Measurements from ENCODE around the gene MAP2.

The MAP2 gene

GRCh38 chr2:209547726-209548125 is 123.9 kb downstream of the MAP2 start:
- no peak overlapping the region for H3K27ac ChIP-seq
- no peaks in the 10 kb centered on the region for H4K20me1 ChIP-seq
- H3K9ac ChIP-seq, result no peak overlapping the region
- no peaks in the 10 kb centered on the region for H3K36me3 ChIP-seq
- peaks cover 10% of the 10 kb centered on the region for H3K9me3 ChIP-seq
- no peaks in the 10 kb centered on the region for H3K27me3 ChIP-seq
- no peak overlapping the region for H3K4me2 ChIP-seq
- no peak for TF ChIP-seq Cebpa-rat (IDR thresholded peaks at IDR 0.05)
- H3K4me1 ChIP-seq, result peaks cover 46% of the 10 kb centered on the region
- no peak overlapping the region for H3K4me3 ChIP-seq

GRCh38 chr2:209549589-209549988 is 125.7 kb downstream of the MAP2 start:
- no peak for TF ChIP-seq Cebpa-rat (IDR thresholded peaks at IDR 0.05)
- Histone ChIP-seq H4K20me1 (no peaks in the 10 kb centered on the region), H3K27ac (0 out of 2 replicates have a peak overlapping the region, but pooled peaks have one; percentile 18), H3K27me3 (no peaks in the 10 kb centered on the region), H3K9me3 (peaks cover 3% of the 10 kb centered on the region), H3K4me3 (no peak overlapping the region; the same call in 1 of the 2 replicates), H3K4me1 (peaks cover 49% of the 10 kb centered on the region), H3K36me3 (no peaks in the 10 kb centered on the region), H3K4me2 (peak overlapping the region; percentile 78), H3K9ac (no peak overlapping the region)

- H3K36me3 ChIP-seq, result no peaks in the 10 kb centered on the region
- TF ChIP-seq Cebpa-rat (IDR thresholded peaks at IDR 0.05), result no peak
Observed at GRCh38 chr2:209553913-209554312, 130.1 kb downstream of the MAP2 start.

GRCh38 chr2:209556354-209556961 is 132.6 kb downstream of the MAP2 start:
- Histone ChIP-seq H3K27ac (no peak overlapping the region), H3K4me2 (no peak overlapping the region), H3K27me3 (no peaks in the 10 kb centered on the region), H4K20me1 (no peaks in the 10 kb centered on the region), H3K9me3 (no peaks in the 10 kb centered on the region), H3K36me3 (no peaks in the 10 kb centered on the region), H3K9ac (no peak overlapping the region), H3K4me1 (peaks cover 15% of the 10 kb centered on the region), H3K4me3 (no peak overlapping the region)
- no peak for TF ChIP-seq Cebpa-rat (IDR thresholded peaks at IDR 0.05)

More at GRCh38 chr2:209553913-209554312, 130.1 kb downstream of the MAP2 start:
- Histone ChIP-seq H3K4me2 (no peak overlapping the region), H3K27me3 (no peaks in the 10 kb centered on the region), H3K4me1 (peaks cover 41% of the 10 kb centered on the region), H3K4me3 (no peak overlapping the region), H4K20me1 (no peaks in the 10 kb centered on the region), H3K9me3 (no peaks in the 10 kb centered on the region), H3K27ac (no peak overlapping the region), H3K9ac (no peak overlapping the region)

- H3K27ac ChIP-seq, result no peak overlapping the region
- H3K4me1 ChIP-seq, result no peaks in the 10 kb centered on the region
- no peaks in the 10 kb centered on the region for H4K20me1 ChIP-seq
- H3K9ac ChIP-seq, result no peak overlapping the region
- H3K9me3 ChIP-seq, result no peaks in the 10 kb centered on the region
- TF ChIP-seq Cebpa-rat (IDR thresholded peaks at IDR 0.05), result no peak
- no peaks in the 10 kb centered on the region for H3K36me3 ChIP-seq
- no peak overlapping the region for H3K4me3 ChIP-seq
- H3K4me2 ChIP-seq, result no peak overlapping the region
- no peaks in the 10 kb centered on the region for H3K27me3 ChIP-seq
Observed at GRCh38 chr2:209560911-209561310, 137.1 kb downstream of the MAP2 start.

GRCh38 chr2:209563453-209563852 is 139.6 kb downstream of the MAP2 start:
- Histone ChIP-seq H3K4me3 (no peak overlapping the region), H3K27me3 (no peaks in the 10 kb centered on the region), H3K4me1 (no peaks in the 10 kb centered on the region), H3K9ac (no peak overlapping the region), H4K20me1 (no peaks in the 10 kb centered on the region), H3K36me3 (no peaks in the 10 kb centered on the region), H3K27ac (no peak overlapping the region), H3K9me3 (no peaks in the 10 kb centered on the region), H3K4me2 (no peak overlapping the region)
- no peak for TF ChIP-seq Cebpa-rat (IDR thresholded peaks at IDR 0.05)

- Histone ChIP-seq H3K4me3 (no peak overlapping the region), H3K9me3 (no peaks in the 10 kb centered on the region), H3K4me1 (no peaks in the 10 kb centered on the region), H3K27me3 (no peaks in the 10 kb centered on the region), H3K4me2 (no peak overlapping the region), H3K27ac (no peak overlapping the region), H3K9ac (no peak overlapping the region), H3K36me3 (no peaks in the 10 kb centered on the region), H4K20me1 (no peaks in the 10 kb centered on the region)
- TF ChIP-seq Cebpa-rat (IDR thresholded peaks at IDR 0.05), result no peak
Observed at GRCh38 chr2:209564816-209565215, 141.0 kb downstream of the MAP2 start.

- Histone ChIP-seq H3K36me3 (no peaks in the 10 kb centered on the region), H3K9ac (no peak overlapping the region), H3K9me3 (no peaks in the 10 kb centered on the region), H3K4me3 (no peak overlapping the region), H3K27ac (no peak overlapping the region), H3K4me1 (no peaks in the 10 kb centered on the region), H4K20me1 (no peaks in the 10 kb centered on the region), H3K4me2 (no peak overlapping the region), H3K27me3 (no peaks in the 10 kb centered on the region)
- TF ChIP-seq Cebpa-rat (IDR thresholded peaks at IDR 0.05), result no peak
Observed at GRCh38 chr2:209565896-209566582, 142.2 kb downstream of the MAP2 start.

- H3K4me2 ChIP-seq, result no peak overlapping the region
- H3K4me1 ChIP-seq, result no peaks in the 10 kb centered on the region
- H4K20me1 ChIP-seq, result no peaks in the 10 kb centered on the region
- H3K36me3 ChIP-seq, result no peaks in the 10 kb centered on the region
- no peaks in the 10 kb centered on the region for H3K9me3 ChIP-seq
- H3K27me3 ChIP-seq, result no peaks in the 10 kb centered on the region
- H3K27ac ChIP-seq, result no peak overlapping the region
- H3K9ac ChIP-seq, result no peak overlapping the region
- no peak overlapping the region for H3K4me3 ChIP-seq
- TF ChIP-seq Cebpa-rat (IDR thresholded peaks at IDR 0.05), result no peak
Observed at GRCh38 chr2:209570194-209570593, 146.3 kb downstream of the MAP2 start.

GRCh38 chr2:209574515-209574914 is 150.7 kb downstream of the MAP2 start:
- Histone ChIP-seq H3K9ac (no peak overlapping the region), H3K4me1 (0 out of 2 replicates have a peak, but pooled peaks cover 3% of the 10 kb centered on the region), H3K4me2 (no peak overlapping the region), H4K20me1 (no peaks in the 10 kb centered on the region), H3K4me3 (no peak overlapping the region), H3K36me3 (no peaks in the 10 kb centered on the region), H3K27me3 (no peaks in the 10 kb centered on the region), H3K9me3 (no peaks in the 10 kb centered on the region), H3K27ac (no peak overlapping the region)
- TF ChIP-seq Cebpa-rat (IDR thresholded peaks at IDR 0.05), result no peak

Data from BLaER1 (cell line).